H9 (cell line): ENCODE measurements around the gene ADGRL3. TPM values are rescaled to one million over a fixed set of nuclear protein-coding genes. Genes with fewer than 3 reads are reported as not detected.

Experiments used
- DNase-seq: peaks from one replicate; pipeline ENCODE4 v3.0.0-alpha.2; 2017
- H2AFZ ChIP-seq: one replicate; pipeline ENCODE4 v1.6.1; 2013; ENCODE audit warnings: mild to moderate bottlenecking, low read length, control low read depth, moderate library complexity
- H2AK5ac ChIP-seq: 2 replicates; pipeline ENCODE4 v1.6.1; 2013; ENCODE audit warnings: low read length, control low read depth, mixed read lengths; ENCODE audit not compliant: insufficient read length
- H2BK120ac ChIP-seq: one replicate; pipeline ENCODE4 v1.6.1; 2013; ENCODE audit warnings: low read depth, mild to moderate bottlenecking, low read length, control low read depth, inconsistent platforms; ENCODE audit not compliant: poor library complexity, severe bottlenecking
- H2BK12ac ChIP-seq: 2 replicates; pipeline ENCODE4 v1.6.1; 2013; ENCODE audit warnings: low read length, control low read depth, mixed read lengths, low read depth; ENCODE audit not compliant: insufficient read length
- H2BK15ac ChIP-seq: 2 replicates; pipeline ENCODE4 v1.6.1; 2013; ENCODE audit warnings: low read depth, low read length, control low read depth
- H2BK20ac ChIP-seq: one replicate; pipeline ENCODE4 v1.6.1; 2013; ENCODE audit warnings: low read depth, mild to moderate bottlenecking, low read length, control low read depth, inconsistent platforms; ENCODE audit not compliant: poor library complexity, severe bottlenecking
- H2BK5ac ChIP-seq: 2 replicates; pipeline ENCODE4 v1.6.1; 2013; ENCODE audit warnings: low read length, control low read depth, mixed read lengths; ENCODE audit not compliant: insufficient read length
- H3K14ac ChIP-seq: 2 replicates; pipeline ENCODE4 v1.6.1; 2013; ENCODE audit warnings: low read length, control low read depth; ENCODE audit not compliant: insufficient read depth
- H3K18ac ChIP-seq: 2 replicates; pipeline ENCODE4 v1.6.1; 2013; ENCODE audit warnings: low read depth, mild to moderate bottlenecking, mixed read lengths, low read length, control low read depth; ENCODE audit not compliant: insufficient read length
- H3K23ac ChIP-seq: 2 replicates; pipeline ENCODE4 v1.6.1; 2013; ENCODE audit warnings: low read length, control low read depth, mixed read lengths, low read depth; ENCODE audit not compliant: insufficient read length
- H3K23me2 ChIP-seq: 2 replicates; pipeline ENCODE4 v1.6.1; 2013; ENCODE audit warnings: low read depth, mild to moderate bottlenecking, mixed read lengths, low read length, control low read depth; ENCODE audit not compliant: insufficient read length, poor library complexity, severe bottlenecking
- H3K27ac ChIP-seq: 2 replicates; pipeline ENCODE4 v1.5.1; 2013; ENCODE audit warnings: low read length, control low read depth, mixed read lengths, low read depth; ENCODE audit not compliant: insufficient read length
- H3K27me3 ChIP-seq: 2 replicates; pipeline ENCODE4 v1.6.1; 2013; ENCODE audit warnings: low read length, control low read depth, inconsistent platforms; ENCODE audit not compliant: insufficient read depth
- H3K4ac ChIP-seq: 2 replicates; pipeline ENCODE4 v1.6.1; 2013; ENCODE audit warnings: low read depth, mild to moderate bottlenecking, control low read depth, inconsistent platforms, low read length, moderate library complexity
- H3K4me1 ChIP-seq: 2 replicates; pipeline ENCODE4 v1.6.1; 2013; ENCODE audit warnings: low read length, control low read depth, inconsistent platforms; ENCODE audit not compliant: insufficient read depth
- H3K4me2 ChIP-seq: 2 replicates; pipeline ENCODE4 v1.6.1; 2013; ENCODE audit warnings: low read length, control low read depth, mixed read lengths; ENCODE audit not compliant: insufficient read length, insufficient read depth
- H3K56ac ChIP-seq: 2 replicates; pipeline ENCODE4 v1.6.1; 2013; ENCODE audit warnings: low read depth, mild to moderate bottlenecking, mixed read lengths, low read length, control low read depth; ENCODE audit not compliant: insufficient read length
- H3K79me1 ChIP-seq: 2 replicates; pipeline ENCODE4 v1.6.1; 2013; ENCODE audit warnings: low read depth, mild to moderate bottlenecking, moderate library complexity, low read length, control low read depth, inconsistent platforms; ENCODE audit not compliant: insufficient read depth, poor library complexity, severe bottlenecking
- H3K79me2 ChIP-seq: 2 replicates; pipeline ENCODE4 v1.6.1; 2013; ENCODE audit warnings: low read length, control low read depth, inconsistent platforms; ENCODE audit not compliant: insufficient read depth
- H3K9ac ChIP-seq: 2 replicates; pipeline ENCODE4 v1.6.1; 2013; ENCODE audit warnings: low read length, control low read depth, mixed read lengths; ENCODE audit not compliant: insufficient read length; ENCODE audit errors: extremely low read depth
- H3K9me3 ChIP-seq: one replicate; pipeline ENCODE4 v1.6.1; 2013; ENCODE audit warnings: low read depth, low read length, inconsistent platforms; ENCODE audit not compliant: control insufficient read depth
- H3T11ph ChIP-seq: one replicate; pipeline ENCODE4 v1.6.1; 2013; ENCODE audit warnings: mild to moderate bottlenecking, low read length, control low read depth, inconsistent platforms
- H4K20me1 ChIP-seq: one replicate; pipeline ENCODE4 v1.6.1; 2013; ENCODE audit not compliant: control insufficient read depth, insufficient read length, insufficient read depth
- H4K5ac ChIP-seq: 2 replicates; pipeline ENCODE4 v1.6.1; 2013; ENCODE audit warnings: low read depth, mild to moderate bottlenecking, mixed read lengths, low read length, control low read depth; ENCODE audit not compliant: insufficient read length
- H4K8ac ChIP-seq: replicated peaks from 2 replicates; pipeline ENCODE4 v1.6.1; 2013; ENCODE audit warnings: low read length, control low read depth, mixed read lengths, low read depth; ENCODE audit not compliant: insufficient read length
- H4K91ac ChIP-seq: 2 replicates; pipeline ENCODE4 v1.6.1; 2013; ENCODE audit warnings: low read depth, mild to moderate bottlenecking, moderate library complexity, mixed read lengths, low read length, control low read depth; ENCODE audit not compliant: insufficient read length
- H3K27ac Mint-ChIP-seq, 3 experiments: 2 replicates in 2 of 3; 3 replicates in 1 of 3; pipeline ENCODE4 v1.8.0; 2020 to 2021; ENCODE audit warnings: mixed read lengths in 3 of 3, mild to moderate bottlenecking in 1 of 3, moderate library complexity in 1 of 3
- H3K27me3 Mint-ChIP-seq: 2 replicates; pipeline ENCODE4 v1.8.0; 2021; ENCODE audit warnings: low read depth, mild to moderate bottlenecking, moderate library complexity, mixed read lengths
- H3K36me3 Mint-ChIP-seq, 3 experiments: 2 replicates in 2 of 3; 3 replicates in 1 of 3; pipeline ENCODE4 v1.8.0; 2020 to 2021; ENCODE audit warnings: low read depth in 3 of 3, mixed read lengths in 3 of 3; ENCODE audit not compliant: insufficient read depth in 1 of 3
- H3K4me1 Mint-ChIP-seq, 2 experiments: 2 replicates each; pipeline ENCODE4 v1.8.0; 2020; ENCODE audit warnings: mixed read lengths in 2 of 2
- H3K4me3 Mint-ChIP-seq, 2 experiments: 2 replicates in 1 of 2; 3 replicates in 1 of 2; pipeline ENCODE4 v1.8.0; 2020 to 2021; ENCODE audit warnings: mild to moderate bottlenecking in 2 of 2, mixed read lengths in 2 of 2, moderate library complexity in 1 of 2
- H3K9me3 Mint-ChIP-seq, 2 experiments: 2 replicates in 1 of 2; 3 replicates in 1 of 2; pipeline ENCODE4 v1.8.0; 2020; ENCODE audit warnings: mild to moderate bottlenecking in 2 of 2, mixed read lengths in 2 of 2, moderate library complexity in 1 of 2
- CTCF ChIP-seq: fragments of 200-600 bp; sonication (generic); conservative IDR thresholded peaks from 3 replicates; pipeline ENCODE4 v1.8.0; 2021; ENCODE audit warnings: antibody characterized with exemption, mild to moderate bottlenecking
- total RNA-seq: library from RNA; stranded (reverse); gene quantifications from 2 replicates; pipeline ENCODE4 v1.2.1, GENCODE V29; 2021

ADGRL3 gene
- total RNA-seq, 1 experiment from 2014 or later, result 5.9 TPM

GRCh38 chr4:61783050-61783449, 582.9 kb downstream of the ADGRL3 start:
- H4K91ac ChIP-seq, result no peak overlapping the region
- H3K4me2 ChIP-seq, result no peak overlapping the region
- DNase-seq, result no peak
- no peaks in the 10 kb centered on the region for H3K9me3 ChIP-seq
- H3K4ac ChIP-seq, result no peak overlapping the region
- H2BK15ac ChIP-seq, result no peak overlapping the region
- H3K9me3 Mint-ChIP-seq, result no peaks in the 10 kb centered on the region; a peak in 1 of 5 replicates
- no peak overlapping the region for H3K23ac ChIP-seq
- H3K56ac ChIP-seq, result no peak overlapping the region
- no peak overlapping the region for H3K27ac Mint-ChIP-seq
- H3K18ac ChIP-seq, result no peak overlapping the region
- H2BK12ac ChIP-seq, result no peak overlapping the region
- H3K79me2 ChIP-seq, result no peaks in the 10 kb centered on the region
- H3K27me3 Mint-ChIP-seq, result no peaks in the 10 kb centered on the region
- no peak overlapping the region for H4K5ac ChIP-seq
- H3T11ph ChIP-seq, result no peak overlapping the region
- no peak overlapping the region for H3K4me3 Mint-ChIP-seq
- H2BK20ac ChIP-seq, result no peak overlapping the region
- H3K36me3 Mint-ChIP-seq, result peaks cover 0 to 5% (median 5%) of the 10 kb centered on the region in 3 experiments; a peak in 5 of 7 replicates
- H3K14ac ChIP-seq, result no peak overlapping the region
- peak overlapping the region; percentile 83 for H2AK5ac ChIP-seq
- no peaks in the 10 kb centered on the region for H3K79me1 ChIP-seq
- H2AFZ ChIP-seq, result no peak overlapping the region
- H3K4me1 ChIP-seq, result no peaks in the 10 kb centered on the region
- H3K23me2 ChIP-seq, result no peaks in the 10 kb centered on the region
- H3K27ac ChIP-seq, result no peak overlapping the region
- H3K27me3 ChIP-seq, result no peaks in the 10 kb centered on the region
- no peak overlapping the region for H2BK5ac ChIP-seq
- H2BK120ac ChIP-seq, result no peak overlapping the region
- H4K8ac ChIP-seq, result no peak overlapping the region
- no peak overlapping the region for H3K9ac ChIP-seq
- H4K20me1 ChIP-seq, result no peaks in the 10 kb centered on the region
- no peak for TF ChIP-seq CTCF
- H3K4me1 Mint-ChIP-seq, result peaks cover 3 to 5% of the 10 kb centered on the region in 2 experiments; a peak in 3 of 4 replicates
